ENCODE results near the gene GPR162. TPM values are rescaled to one million over a fixed set of nuclear protein-coding genes. Genes with fewer than 3 reads are reported as not detected.

The GPR162 gene
- total RNA-seq, 2 experiments from 2014 or later: not detected

DNA sequence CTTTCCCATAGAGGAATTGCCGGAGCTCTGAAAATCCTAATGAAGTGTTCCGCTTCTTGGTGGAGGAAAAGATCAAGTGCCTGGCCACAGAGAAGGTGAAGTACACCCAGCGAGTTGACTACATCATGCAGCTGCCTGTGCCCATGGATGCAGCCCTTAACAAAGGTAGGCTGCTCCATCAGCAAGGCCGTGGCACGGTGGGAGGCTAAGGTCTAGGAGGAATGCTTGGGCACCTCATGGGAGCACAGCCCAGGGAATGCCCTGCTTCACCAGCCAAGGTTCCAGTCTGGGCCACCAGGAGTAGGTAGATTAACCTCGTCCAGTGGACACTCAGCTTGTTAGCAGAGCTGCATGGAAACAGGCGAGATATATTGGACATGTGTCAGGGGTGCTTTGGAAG, 39.3 kb downstream of the GPR162 start:
- ChIA-PET POLR2A (interaction anchor here (1.4 kb wide), 1 partner anchor 9 kb away, joined by 4 read pairs; the partner anchor contains the start of genes CDCA3 and USP5), CTCF (ENCODE audit: unreplicated experiment) (no interaction called here)
- intact Hi-C loops (cut with micrococcal nuclease; ENCODE audit: unreplicated experiment): no loop called here
- TF ChIP-seq EZH2phosphoT487 (IDR thresholded peaks at IDR 0.05; ENCODE audit: borderline replicate concordance, low read depth, low read length): no peak
- TF ChIP-seq, protein P1, sequence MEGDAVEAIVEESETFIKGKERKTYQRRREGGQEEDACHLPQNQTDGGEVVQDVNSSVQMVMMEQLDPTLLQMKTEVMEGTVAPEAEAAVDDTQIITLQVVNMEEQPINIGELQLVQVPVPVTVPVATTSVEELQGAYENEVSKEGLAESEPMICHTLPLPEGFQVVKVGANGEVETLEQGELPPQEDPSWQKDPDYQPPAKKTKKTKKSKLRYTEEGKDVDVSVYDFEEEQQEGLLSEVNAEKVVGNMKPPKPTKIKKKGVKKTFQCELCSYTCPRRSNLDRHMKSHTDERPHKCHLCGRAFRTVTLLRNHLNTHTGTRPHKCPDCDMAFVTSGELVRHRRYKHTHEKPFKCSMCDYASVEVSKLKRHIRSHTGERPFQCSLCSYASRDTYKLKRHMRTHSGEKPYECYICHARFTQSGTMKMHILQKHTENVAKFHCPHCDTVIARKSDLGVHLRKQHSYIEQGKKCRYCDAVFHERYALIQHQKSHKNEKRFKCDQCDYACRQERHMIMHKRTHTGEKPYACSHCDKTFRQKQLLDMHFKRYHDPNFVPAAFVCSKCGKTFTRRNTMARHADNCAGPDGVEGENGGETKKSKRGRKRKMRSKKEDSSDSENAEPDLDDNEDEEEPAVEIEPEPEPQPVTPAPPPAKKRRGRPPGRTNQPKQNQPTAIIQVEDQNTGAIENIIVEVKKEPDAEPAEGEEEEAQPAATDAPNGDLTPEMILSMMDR (conservative IDR thresholded peaks at IDR 0.05; ENCODE audit: low read length): no peak
- Histone ChIP-seq H3K4me3 (ENCODE audit: low read depth, low read length, poor library complexity, severe bottlenecking) (no peak overlapping the region), H3K79me2 (ENCODE audit: insufficient read depth, low read depth, low read length) (no peaks in the 10 kb centered on the region), H3K27ac (ENCODE audit: low read depth, low read length, poor library complexity, severe bottlenecking) (no peak overlapping the region), H3K4me2 (ENCODE audit: low read length) (no peak overlapping the region), H3K9me3 (ENCODE audit: low read length) (no peaks in the 10 kb centered on the region), H3K9me2 (ENCODE audit: insufficient read depth, low read length) (no peaks in the 10 kb centered on the region), H3K4me1 (ENCODE audit: insufficient read depth, low read length, poor library complexity, severe bottlenecking) (no peaks in the 10 kb centered on the region), H4K20me1 (ENCODE audit: insufficient read depth, low read length) (no peaks in the 10 kb centered on the region), H2AFZ (ENCODE audit: low read length) (no peak overlapping the region), H3K36me3 (ENCODE audit: insufficient read depth, low read length) (peaks cover 95% of the 10 kb centered on the region)
- BruUV-seq (replicated peaks): no TSS peak
- DNase-seq (ENCODE audit: low spot score): no peak

- BruUV-seq (replicated peaks): no TSS peak
- Histone ChIP-seq H3K27ac (ENCODE audit: low read depth, low read length, poor library complexity, severe bottlenecking) (no peak overlapping the region), H3K36me3 (ENCODE audit: insufficient read depth, low read length) (peaks cover 95% of the 10 kb centered on the region), H3K9me2 (ENCODE audit: insufficient read depth, low read length) (no peaks in the 10 kb centered on the region), H4K20me1 (ENCODE audit: insufficient read depth, low read length) (no peaks in the 10 kb centered on the region), H3K9me3 (ENCODE audit: low read length) (no peaks in the 10 kb centered on the region), H3K4me3 (ENCODE audit: low read depth, low read length, poor library complexity, severe bottlenecking) (no peak overlapping the region), H3K4me2 (ENCODE audit: low read length) (no peak overlapping the region), H2AFZ (ENCODE audit: low read length) (no peak overlapping the region), H3K4me1 (ENCODE audit: insufficient read depth, low read length, poor library complexity, severe bottlenecking) (peaks cover 2% of the 10 kb centered on the region), H3K79me2 (ENCODE audit: insufficient read depth, low read depth, low read length) (no peaks in the 10 kb centered on the region)
- intact Hi-C loops (cut with micrococcal nuclease; ENCODE audit: unreplicated experiment): no loop called here
- TF ChIP-seq EZH2phosphoT487 (IDR thresholded peaks at IDR 0.05; ENCODE audit: borderline replicate concordance, low read depth, low read length): no peak
- TF ChIP-seq, protein P1 (conservative IDR thresholded peaks at IDR 0.05; ENCODE audit: low read length): no peak
- POLR2A ChIA-PET: interaction anchor here (1.4 kb wide), 1 partner anchor 10 kb away, joined by 4 read pairs; the partner anchor contains the start of genes CDCA3 and USP5
- CTCF ChIA-PET (ENCODE audit: unreplicated experiment): no interaction called here
- no peak for DNase-seq (ENCODE audit: low spot score)
Observed at GRCh38 chr12:6861391-6861790, 39.8 kb downstream of the GPR162 start.

DNA sequence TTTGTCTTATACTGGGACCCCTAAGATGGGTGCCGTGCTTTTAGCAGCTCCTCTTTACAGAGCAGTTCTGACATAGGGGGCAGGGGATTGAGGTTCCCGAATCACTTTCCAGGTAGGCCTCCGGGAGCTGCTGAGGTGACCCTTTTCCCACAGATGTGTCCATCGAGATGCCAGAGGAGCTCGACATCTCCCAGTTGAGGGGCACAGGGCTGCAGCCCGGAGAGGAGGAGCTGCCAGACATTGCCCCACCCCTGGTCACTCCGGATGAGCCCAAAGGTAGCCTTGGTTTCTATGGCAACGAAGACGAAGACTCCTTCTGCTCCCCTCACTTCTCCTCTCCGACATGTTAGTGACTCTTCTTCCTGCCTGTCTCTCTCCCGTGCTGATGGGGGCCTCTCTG, 41.4 kb downstream of the GPR162 start:
- no peaks in the 10 kb centered on the region for H3K9me3 ChIP-seq (ENCODE audit: low read length)
- peaks cover 10% of the 10 kb centered on the region for H3K4me1 ChIP-seq (ENCODE audit: insufficient read depth, low read length, poor library complexity, severe bottlenecking)
- H2AFZ ChIP-seq (ENCODE audit: low read length): no peak overlapping the region
- POLR2A ChIA-PET: interaction anchor here (0.6 kb wide), 1 partner anchor 52 kb away, joined by 4 read pairs; no protein-coding TSS in a partner anchor
- intact Hi-C loops (cut with micrococcal nuclease; ENCODE audit: unreplicated experiment): no loop called here
- no peak overlapping the region for H3K4me3 ChIP-seq (ENCODE audit: low read depth, low read length, poor library complexity, severe bottlenecking)
- no peak overlapping the region for H3K27ac ChIP-seq (ENCODE audit: low read depth, low read length, poor library complexity, severe bottlenecking)
- H3K36me3 ChIP-seq (ENCODE audit: insufficient read depth, low read length): peaks cover 79% of the 10 kb centered on the region
- H3K9me2 ChIP-seq (ENCODE audit: insufficient read depth, low read length): no peaks in the 10 kb centered on the region
- BruUV-seq (replicated peaks): no TSS peak
- no peak for TF ChIP-seq EZH2phosphoT487 (IDR thresholded peaks at IDR 0.05; ENCODE audit: borderline replicate concordance, low read depth, low read length)
- TF ChIP-seq, protein P1 (conservative IDR thresholded peaks at IDR 0.05; ENCODE audit: low read length): no peak
- no peaks in the 10 kb centered on the region for H4K20me1 ChIP-seq (ENCODE audit: insufficient read depth, low read length)
- CTCF ChIA-PET (ENCODE audit: unreplicated experiment): no interaction called here
- no peak overlapping the region for H3K4me2 ChIP-seq (ENCODE audit: low read length)
- peaks cover 1% of the 10 kb centered on the region; the same call in 1 of the 2 replicates for H3K79me2 ChIP-seq (ENCODE audit: insufficient read depth, low read depth, low read length)
- no peak for DNase-seq (ENCODE audit: low spot score)
